Measurements from ENCODE around the gene PLXNA4.

Gene PLXNA4

GRCh38 chr7:132134814-132135445 lies 441.3 kb downstream of the PLXNA4 start:
- DNase-seq (ENCODE audit: low read depth in 2 of 2, low spot score in 1 of 2), result no peak

GRCh38 chr7:132133501-132133900 lies 442.8 kb downstream of the PLXNA4 start:
- DNase-seq (ENCODE audit: low read depth in 2 of 2, low spot score in 1 of 2), result no peak

GRCh38 chr7:132131196-132131595 lies 445.1 kb downstream of the PLXNA4 start:
- DNase-seq (ENCODE audit: low read depth in 2 of 2, low spot score in 1 of 2), result no peak

- no peak for DNase-seq (ENCODE audit: low read depth in 2 of 2, low spot score in 1 of 2)
These were observed 445.8 kb downstream of the PLXNA4 start for GRCh38 chr7:132130497-132130896.

- DNase-seq (ENCODE audit: low read depth in 2 of 2, low spot score in 1 of 2), result no peak
These were observed 450.2 kb downstream of the PLXNA4 start for GRCh38 chr7:132125872-132126595.

- no peak for DNase-seq (ENCODE audit: low read depth in 2 of 2, low spot score in 1 of 2)
These were observed 451.2 kb downstream of the PLXNA4 start for GRCh38 chr7:132125096-132125495.

GRCh38 chr7:132124575-132124974 lies 451.7 kb downstream of the PLXNA4 start:
- no peak for DNase-seq (ENCODE audit: low read depth in 2 of 2, low spot score in 1 of 2)

- DNase-seq (ENCODE audit: low read depth in 2 of 2, low spot score in 1 of 2), result no peak
These were observed 452.5 kb downstream of the PLXNA4 start for GRCh38 chr7:132123773-132124172.

GRCh38 chr7:132122901-132123300 lies 453.4 kb downstream of the PLXNA4 start:
- DNase-seq (ENCODE audit: low read depth in 2 of 2, low spot score in 1 of 2), result no peak

- DNase-seq (ENCODE audit: low read depth in 2 of 2, low spot score in 1 of 2), result no peak
These were observed 454.3 kb downstream of the PLXNA4 start for GRCh38 chr7:132121987-132122386.

GRCh38 chr7:132118641-132119040 lies 457.6 kb downstream of the PLXNA4 start:
- no peak for DNase-seq (ENCODE audit: low read depth in 2 of 2, low spot score in 1 of 2)

- no peak for DNase-seq (ENCODE audit: low read depth in 2 of 2, low spot score in 1 of 2)
These were observed 458.6 kb downstream of the PLXNA4 start for GRCh38 chr7:132117636-132118035.

GRCh38 chr7:132117181-132117580 lies 459.1 kb downstream of the PLXNA4 start:
- DNase-seq (ENCODE audit: low read depth in 2 of 2, low spot score in 1 of 2), result no peak

- no peak for DNase-seq (ENCODE audit: low read depth in 2 of 2, low spot score in 1 of 2)
These were observed 459.9 kb downstream of the PLXNA4 start for GRCh38 chr7:132116369-132116768.

GRCh38 chr7:132115758-132116157 lies 460.5 kb downstream of the PLXNA4 start:
- DNase-seq (ENCODE audit: low read depth in 2 of 2, low spot score in 1 of 2), result no peak

- no peak for DNase-seq (ENCODE audit: low read depth in 2 of 2, low spot score in 1 of 2)
These were observed 461.2 kb downstream of the PLXNA4 start for GRCh38 chr7:132115028-132115427.

GRCh38 chr7:132114411-132114810 lies 461.9 kb downstream of the PLXNA4 start:
- no peak for DNase-seq (ENCODE audit: low read depth in 2 of 2, low spot score in 1 of 2)

GRCh38 chr7:132113536-132114371 lies 462.5 kb downstream of the PLXNA4 start:
- no peak for DNase-seq (ENCODE audit: low read depth in 2 of 2, low spot score in 1 of 2)

GRCh38 chr7:132112657-132113056 lies 463.6 kb downstream of the PLXNA4 start:
- DNase-seq (ENCODE audit: low read depth in 2 of 2, low spot score in 1 of 2), result no peak

GRCh38 chr7:132112106-132112505 lies 464.2 kb downstream of the PLXNA4 start:
- no peak for DNase-seq (ENCODE audit: low read depth in 2 of 2, low spot score in 1 of 2)

- DNase-seq (ENCODE audit: low read depth in 2 of 2, low spot score in 1 of 2), result no peak
These were observed 465.6 kb downstream of the PLXNA4 start for GRCh38 chr7:132110692-132111091.

- no peak for DNase-seq (ENCODE audit: low read depth in 2 of 2, low spot score in 1 of 2)
These were observed 466.5 kb downstream of the PLXNA4 start for GRCh38 chr7:132109769-132110168.
